K562 (cell line): ENCODE data around the gene CNOT4. TPM values are rescaled to one million over a fixed set of nuclear protein-coding genes. Genes with fewer than 3 reads are reported as not detected.
A peak's percentile ranks its signal among the peaks of the same experiment; 100 is the strongest.

ENCODE experiments used
- ARID1B ChIP-seq: fragments of 450-650 bp; IDR thresholded peaks from 2 replicates; pipeline ENCODE4 v1.6.1; 2016; ENCODE audit warnings: antibody characterized with exemption, mild to moderate bottlenecking, inconsistent platforms
- CAMTA2 ChIP-seq: fragments of 250-450 bp; sonication (Bioruptor Pico); conservative IDR thresholded peaks from 2 replicates; pipeline ENCODE4 v1.5.1; 2022
- DNMT1 ChIP-seq: fragments of 450-650 bp; IDR thresholded peaks from 2 replicates; pipeline ENCODE4 v1.6.1; 2016; ENCODE audit warnings: antibody characterized with exemption, mild to moderate bottlenecking
- DPF2 ChIP-seq: fragments of 450-650 bp; IDR thresholded peaks from 2 replicates; pipeline ENCODE4 v1.6.1; 2016
- GATAD2B ChIP-seq: fragments of 450-650 bp; IDR thresholded peaks from 2 replicates; pipeline ENCODE4 v1.6.1; 2017; ENCODE audit warnings: mild to moderate bottlenecking, borderline replicate concordance
- HNRNPUL1 ChIP-seq: fragments of 200-400 bp; formaldehyde crosslinking; IDR thresholded peaks from 2 replicates; pipeline ENCODE4 v1.6.1; 2017; ENCODE audit warnings: low read length
- L3MBTL2 ChIP-seq: fragments of 450-650 bp; IDR thresholded peaks from 2 replicates; pipeline ENCODE4 v1.6.1; 2016; ENCODE audit warnings: mild to moderate bottlenecking, moderate library complexity
- MAFK ChIP-seq: IDR thresholded peaks from 2 replicates; pipeline ENCODE4 v1.6.1; 2011; ENCODE audit warnings: low read length, improper control_type of control experiment
- MED1 ChIP-seq: sonication (generic); formaldehyde crosslinking; IDR thresholded peaks from 2 replicates; pipeline ENCODE4 v1.8.1; 2023; ENCODE audit warnings: missing genetic modification reagents, borderline replicate concordance
- MEF2A ChIP-seq: IDR thresholded peaks from 2 replicates; pipeline ENCODE4 v1.6.1; 2011; ENCODE audit warnings: low read depth, mild to moderate bottlenecking, low read length, moderate library complexity; ENCODE audit not compliant: control insufficient read depth
- NFRKB ChIP-seq: fragments of 450-650 bp; IDR thresholded peaks from 2 replicates; pipeline ENCODE4 v1.6.1; 2016; ENCODE audit warnings: low read depth
- NRF1 ChIP-seq, 2 experiments: fragments of 450-650 bp; IDR thresholded peaks in 1 of 2; conservative IDR thresholded peaks in 1 of 2; 2 replicates each; pipeline ENCODE4 v1.6.1; 2014; ENCODE audit warnings: mild to moderate bottlenecking in 2 of 2
- PHF20 ChIP-seq: fragments of 450-650 bp; IDR thresholded peaks from 2 replicates; pipeline ENCODE4 v1.6.1; 2018; ENCODE audit not compliant: partially characterized antibody
- TAL1 ChIP-seq: fragments of 450-650 bp; IDR thresholded peaks from 2 replicates; pipeline ENCODE4 v1.6.1; 2016; ENCODE audit warnings: mild to moderate bottlenecking
- TSHZ1 ChIP-seq: fragments of 250-450 bp; sonication (Bioruptor Pico); IDR thresholded peaks from 2 replicates; pipeline ENCODE4 v1.4.0; 2020; ENCODE audit warnings: mild to moderate bottlenecking, moderate library complexity
- ZBTB2 ChIP-seq: fragments of 450-650 bp; IDR thresholded peaks from 2 replicates; pipeline ENCODE4 v1.6.1; 2016; ENCODE audit warnings: antibody characterized with exemption
- ZBTB26 ChIP-seq: fragments of 450-650 bp; formaldehyde crosslinking; IDR thresholded peaks from 2 replicates; pipeline ENCODE4 v1.4.0; 2022; ENCODE audit warnings: missing genetic modification characterization
- ZFPM2 ChIP-seq: fragments of 250-450 bp; sonication (Bioruptor Pico); IDR thresholded peaks from 2 replicates; pipeline ENCODE4 v1.5.1; 2022; ENCODE audit warnings: mild to moderate bottlenecking
- ZNF445 ChIP-seq: fragments of 250-450 bp; sonication (Bioruptor Pico); IDR thresholded peaks from 2 replicates; pipeline ENCODE4 v1.4.0; 2020; ENCODE audit warnings: low read depth, mild to moderate bottlenecking, moderate library complexity
- ZNF449 ChIP-seq: fragments of 250-450 bp; sonication (Bioruptor Pico); IDR thresholded peaks from 2 replicates; pipeline ENCODE4 v1.8.0; 2022; ENCODE audit warnings: moderate library complexity, mild to moderate bottlenecking, inconsistent platforms
- ZNF561 ChIP-seq: fragments of 450-650 bp; formaldehyde crosslinking; conservative IDR thresholded peaks from 2 replicates; pipeline ENCODE4 v1.4.0; 2020; ENCODE audit warnings: mild to moderate bottlenecking, moderate library complexity
- ZNF740 ChIP-seq, 3 experiments: fragments of 200-800 bp in 1 of 3; sonication (Bioruptor generic) in 1 of 3; sonication (generic) in 1 of 3; formaldehyde crosslinking in 1 of 3; IDR thresholded peaks; 2 replicates each; pipeline versions ENCODE4 v1.6.1 to v1.8.0; 2016 to 2022; ENCODE audit warnings: mild to moderate bottlenecking in 2 of 3, missing compliant biosample characterization in 2 of 3, missing genetic modification characterization in 2 of 3, missing genetic modification reagents in 1 of 3
- polyA plus RNA-seq, 8 experiments: library from polyadenylated mRNA; depleted of rRNA in 4 of 8; stranded (reverse) in 5 of 8; unstranded in 3 of 8; fragments of >200 nt; fragmentation: Nextera tagmentation in 2 of 8; fragmentation: Illumina TruSeq in 1 of 8; extraction: Ambion mirVana in 2 of 8; extraction: Trizol in 1 of 8; gene quantifications; 2 replicates each; pipeline versions ENCODE4 v1.2.1 to v1.2.3, GENCODE V29; 2011 to 2014; ENCODE audit warnings: inconsistent platforms in 1 of 8, missing spikeins in 1 of 8
- total RNA-seq, 7 experiments: library from RNA; depleted of rRNA in 6 of 7; stranded (reverse); fragments of >200 nt in 6 of 7; fragmentation: Illumina TruSeq in 2 of 7; extraction: Trizol in 2 of 7; gene quantifications; 2 replicates each; pipeline versions ENCODE4 v1.2.1 to v1.2.3, GENCODE V29; 2011 to 2021; ENCODE audit warnings: low replicate concordance in 1 of 7

CNOT4 gene
- total and polyA plus RNA-seq, 9 of the 15 experiments (the other 6 are each of a cell fraction or from before 2014, with no cell fraction given), result 8.6 to 24.1 (median 15.4) TPM

GRCh38 chr7:135337977-135338550, 171.8 kb downstream of the CNOT4 start (continued):
- TF ChIP-seq ZNF449 (CRISPR knock-in tag), result no peak
- no peak for TF ChIP-seq PHF20
- no peak for TF ChIP-seq GATAD2B
- TF ChIP-seq NFRKB, result no peak
- no peak for TF ChIP-seq ZNF561 (CRISPR knock-in tag)
- no peak for TF ChIP-seq TSHZ1
- TF ChIP-seq CAMTA2 (CRISPR knock-in tag), result no peak
- TF ChIP-seq NRF1 (conservative IDR thresholded peaks at IDR 0.05 in 1 of 2, IDR thresholded peaks at IDR 0.05 in 1 of 2), result no peak
- no peak for TF ChIP-seq ZFPM2 (CRISPR knock-in tag)
- TF ChIP-seq MEF2A, result no peak
- TF ChIP-seq HNRNPUL1, result no peak
- 0 out of 2 replicates have a peak, but pooled peaks have one; percentile 17 for TF ChIP-seq ARID1B
- TF ChIP-seq ZBTB26 (CRISPR knock-in tag), result no peak
- TF ChIP-seq MED1 (CRISPR knock-in tag), result no peak
- TF ChIP-seq L3MBTL2, result no peak
- no peak for TF ChIP-seq MAFK
- 0 out of 2 replicates have a peak, but pooled peaks have one; percentile 15 for TF ChIP-seq ZNF740 (CRISPR knock-in tag; IDR thresholded peaks at IDR 0.05)
- TF ChIP-seq ZNF740 (tag; IDR thresholded peaks at IDR 0.05), result no peak
- no peak for TF ChIP-seq ZNF445 (CRISPR knock-in tag)
- peak; percentile 33; the same call in 1 of the 2 replicates for TF ChIP-seq TAL1
- TF ChIP-seq DPF2, result no peak
- no peak for TF ChIP-seq ZBTB2
- no peak for TF ChIP-seq DNMT1
